ENCODE results near the gene LYRM1. TPM values are rescaled to one million over a fixed set of nuclear protein-coding genes. Genes with fewer than 3 reads are reported as not detected.

The LYRM1 gene
- total and polyA plus RNA-seq, 2 experiments from 2014 or later, result 18.7 to 24.8 TPM

DNA sequence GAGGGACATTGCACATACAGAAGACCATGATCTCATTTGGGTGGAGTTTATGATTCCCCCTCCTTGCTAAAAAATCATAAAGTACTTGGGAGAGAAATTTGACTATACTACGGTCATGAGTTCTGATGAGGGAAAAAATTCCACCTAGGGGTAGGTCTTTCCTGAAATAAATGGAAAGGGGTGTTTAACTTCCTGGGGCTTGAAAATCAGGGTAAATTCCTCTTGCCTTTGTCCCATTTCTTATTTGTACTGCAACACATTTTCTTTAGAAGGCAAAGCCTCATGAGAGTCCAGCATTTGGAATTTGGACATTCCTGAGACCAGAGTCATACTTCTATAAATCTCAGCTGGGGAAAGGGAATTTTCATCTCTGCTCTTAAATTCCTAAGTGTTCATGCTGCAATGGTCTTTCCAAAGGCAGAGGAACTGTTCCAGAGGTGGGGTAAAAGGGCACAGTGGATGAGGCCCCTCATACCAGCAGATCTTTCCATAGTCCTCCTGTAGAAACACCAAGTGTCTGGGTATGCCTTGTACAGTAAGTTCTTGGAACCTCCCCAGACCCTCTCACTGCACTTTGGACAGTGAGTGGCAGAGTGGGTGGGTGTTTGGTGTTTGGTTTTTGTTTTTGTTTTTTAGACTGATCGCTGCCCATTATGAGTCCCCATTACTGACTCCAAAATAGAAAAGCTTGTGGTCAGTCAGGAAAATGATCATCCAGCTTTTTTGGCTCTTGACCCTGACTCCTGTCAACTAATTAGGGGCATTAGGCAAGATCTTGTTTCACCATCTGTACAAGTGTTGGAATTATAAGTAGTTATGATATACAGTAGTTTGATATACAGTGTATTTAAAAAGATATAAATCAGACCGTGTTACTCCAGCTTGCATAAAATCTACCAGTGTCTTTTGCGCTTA, 6.0 kb downstream of the LYRM1 start:
- Mint-ChIP-seq H3K4me3 (no peak overlapping the region), H3K9me3 (no peaks in the 10 kb centered on the region), H3K4me1 (peaks cover 30% of the 10 kb centered on the region), H3K27ac (no peak overlapping the region), H3K36me3 (ENCODE audit: low read depth) (peaks cover 9% of the 10 kb centered on the region; the same call in 2 of the 3 replicates), H3K27me3 (ENCODE audit: insufficient read depth, low read depth, poor library complexity) (peaks cover 2% of the 10 kb centered on the region)
- Histone ChIP-seq H3K36me3 (ENCODE audit: insufficient read depth) (no peaks in the 10 kb centered on the region), H3K4me2 (no peak overlapping the region), H3K27ac (ENCODE audit: low read depth) (no peak overlapping the region), H3K4me3 (no peak overlapping the region), H3K79me2 (replicated peaks; ENCODE audit: insufficient read depth) (peaks cover 31% of the 10 kb centered on the region), H3F3A (replicated peaks; ENCODE audit: low read depth) (no peaks in the 10 kb centered on the region), H3K27me3 (ENCODE audit: insufficient read depth) (no peaks in the 10 kb centered on the region), H3K9me2 (ENCODE audit: insufficient read depth) (no peaks in the 10 kb centered on the region), H4K20me1 (replicated peaks; ENCODE audit: insufficient read depth) (no peaks in the 10 kb centered on the region), H3K4me1 (ENCODE audit: insufficient read depth) (peaks cover 28% of the 10 kb centered on the region), H2AFZ (no peak overlapping the region)
- ATAC-seq, result no peak
- TF ChIP-seq JUNB (IDR thresholded peaks at IDR 0.05; ENCODE audit: unreplicated experiment) (no peak), NANOG (IDR thresholded peaks at IDR 0.05; ENCODE audit: borderline replicate concordance) (no peak), STAT1 (IDR thresholded peaks at IDR 0.05; ENCODE audit: unreplicated experiment) (no peak), ZNF114 (CRISPR knock-in tag; IDR thresholded peaks at IDR 0.05) (no peak), ZNF331 (CRISPR knock-in tag; IDR thresholded peaks at IDR 0.05; ENCODE audit: low read depth) (no peak), EZH2phosphoT487 (IDR thresholded peaks at IDR 0.05; ENCODE audit: unreplicated experiment) (no peak)
- DNase-seq (ENCODE audit: low spot score), result no peak

DNA sequence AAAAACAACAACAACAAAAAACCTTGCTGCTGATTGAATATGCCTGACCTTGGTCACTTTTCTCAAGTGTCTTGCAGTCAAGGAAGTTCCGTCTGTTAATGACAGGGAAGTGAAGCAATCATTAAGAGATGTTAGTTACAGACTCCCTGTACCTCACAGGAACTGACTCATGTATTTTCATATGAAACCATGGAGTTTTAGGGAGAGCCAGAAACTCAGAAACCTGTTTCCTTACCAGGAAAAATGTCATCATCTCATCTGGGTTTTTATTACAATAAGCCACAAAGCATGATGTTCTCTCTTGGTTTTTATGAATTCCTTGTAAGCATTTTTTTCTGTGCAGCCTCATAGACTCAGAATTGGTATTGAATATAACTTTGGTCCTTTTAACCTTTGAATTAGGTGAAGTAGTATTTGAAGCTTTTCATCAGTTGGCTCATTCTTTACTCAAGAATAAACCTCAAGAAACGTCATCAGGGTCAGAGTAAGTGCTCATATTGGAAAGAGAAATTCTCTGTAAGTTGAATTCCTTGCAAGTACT, 10.3 kb downstream of the LYRM1 start:
- no peak for ATAC-seq
- H3K27me3 ChIP-seq (ENCODE audit: insufficient read depth), result no peaks in the 10 kb centered on the region
- peaks cover 4% of the 10 kb centered on the region; the same call in 2 of the 3 replicates for H3K4me1 Mint-ChIP-seq
- no peak for TF ChIP-seq EZH2phosphoT487 (IDR thresholded peaks at IDR 0.05; ENCODE audit: unreplicated experiment)
- TF ChIP-seq, protein P1, sequence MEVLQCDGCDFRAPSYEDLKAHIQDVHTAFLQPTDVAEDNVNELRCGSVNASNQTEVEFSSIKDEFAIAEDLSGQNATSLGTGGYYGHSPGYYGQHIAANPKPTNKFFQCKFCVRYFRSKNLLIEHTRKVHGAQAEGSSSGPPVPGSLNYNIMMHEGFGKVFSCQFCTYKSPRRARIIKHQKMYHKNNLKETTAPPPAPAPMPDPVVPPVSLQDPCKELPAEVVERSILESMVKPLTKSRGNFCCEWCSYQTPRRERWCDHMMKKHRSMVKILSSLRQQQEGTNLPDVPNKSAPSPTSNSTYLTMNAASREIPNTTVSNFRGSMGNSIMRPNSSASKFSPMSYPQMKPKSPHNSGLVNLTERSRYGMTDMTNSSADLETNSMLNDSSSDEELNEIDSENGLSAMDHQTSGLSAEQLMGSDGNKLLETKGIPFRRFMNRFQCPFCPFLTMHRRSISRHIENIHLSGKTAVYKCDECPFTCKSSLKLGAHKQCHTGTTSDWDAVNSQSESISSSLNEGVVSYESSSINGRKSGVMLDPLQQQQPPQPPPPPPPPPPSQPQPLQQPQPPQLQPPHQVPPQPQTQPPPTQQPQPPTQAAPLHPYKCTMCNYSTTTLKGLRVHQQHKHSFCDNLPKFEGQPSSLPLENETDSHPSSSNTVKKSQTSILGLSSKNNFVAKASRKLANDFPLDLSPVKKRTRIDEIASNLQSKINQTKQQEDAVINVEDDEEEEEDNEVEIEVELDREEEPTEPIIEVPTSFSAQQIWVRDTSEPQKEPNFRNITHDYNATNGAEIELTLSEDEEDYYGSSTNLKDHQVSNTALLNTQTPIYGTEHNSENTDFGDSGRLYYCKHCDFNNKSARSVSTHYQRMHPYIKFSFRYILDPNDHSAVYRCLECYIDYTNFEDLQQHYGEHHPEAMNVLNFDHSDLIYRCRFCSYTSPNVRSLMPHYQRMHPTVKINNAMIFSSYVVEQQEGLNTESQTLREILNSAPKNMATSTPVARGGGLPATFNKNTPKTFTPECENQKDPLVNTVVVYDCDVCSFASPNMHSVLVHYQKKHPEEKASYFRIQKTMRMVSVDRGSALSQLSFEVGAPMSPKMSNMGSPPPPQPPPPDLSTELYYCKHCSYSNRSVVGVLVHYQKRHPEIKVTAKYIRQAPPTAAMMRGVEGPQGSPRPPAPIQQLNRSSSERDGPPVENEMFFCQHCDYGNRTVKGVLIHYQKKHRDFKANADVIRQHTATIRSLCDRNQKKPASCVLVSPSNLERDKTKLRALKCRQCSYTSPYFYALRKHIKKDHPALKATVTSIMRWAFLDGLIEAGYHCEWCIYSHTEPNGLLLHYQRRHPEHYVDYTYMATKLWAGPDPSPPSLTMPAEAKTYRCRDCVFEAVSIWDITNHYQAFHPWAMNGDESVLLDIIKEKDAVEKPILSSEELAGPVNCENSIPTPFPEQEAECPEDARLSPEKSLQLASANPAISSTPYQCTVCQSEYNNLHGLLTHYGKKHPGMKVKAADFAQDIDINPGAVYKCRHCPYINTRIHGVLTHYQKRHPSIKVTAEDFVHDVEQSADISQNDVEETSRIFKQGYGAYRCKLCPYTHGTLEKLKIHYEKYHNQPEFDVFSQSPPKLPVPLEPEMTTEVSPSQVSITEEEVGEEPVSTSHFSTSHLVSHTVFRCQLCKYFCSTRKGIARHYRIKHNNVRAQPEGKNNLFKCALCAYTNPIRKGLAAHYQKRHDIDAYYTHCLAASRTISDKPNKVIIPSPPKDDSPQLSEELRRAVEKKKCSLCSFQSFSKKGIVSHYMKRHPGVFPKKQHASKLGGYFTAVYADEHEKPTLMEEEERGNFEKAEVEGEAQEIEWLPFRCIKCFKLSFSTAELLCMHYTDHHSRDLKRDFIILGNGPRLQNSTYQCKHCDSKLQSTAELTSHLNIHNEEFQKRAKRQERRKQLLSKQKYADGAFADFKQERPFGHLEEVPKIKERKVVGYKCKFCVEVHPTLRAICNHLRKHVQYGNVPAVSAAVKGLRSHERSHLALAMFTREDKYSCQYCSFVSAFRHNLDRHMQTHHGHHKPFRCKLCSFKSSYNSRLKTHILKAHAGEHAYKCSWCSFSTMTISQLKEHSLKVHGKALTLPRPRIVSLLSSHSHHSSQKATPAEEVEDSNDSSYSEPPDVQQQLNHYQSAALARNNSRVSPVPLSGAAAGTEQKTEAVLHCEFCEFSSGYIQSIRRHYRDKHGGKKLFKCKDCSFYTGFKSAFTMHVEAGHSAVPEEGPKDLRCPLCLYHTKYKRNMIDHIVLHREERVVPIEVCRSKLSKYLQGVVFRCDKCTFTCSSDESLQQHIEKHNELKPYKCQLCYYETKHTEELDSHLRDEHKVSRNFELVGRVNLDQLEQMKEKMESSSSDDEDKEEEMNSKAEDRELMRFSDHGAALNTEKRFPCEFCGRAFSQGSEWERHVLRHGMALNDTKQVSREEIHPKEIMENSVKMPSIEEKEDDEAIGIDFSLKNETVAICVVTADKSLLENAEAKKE (CRISPR knock-in tag; IDR thresholded peaks at IDR 0.05), result no peak
- TF ChIP-seq JUNB (IDR thresholded peaks at IDR 0.05; ENCODE audit: unreplicated experiment), result no peak
- TF ChIP-seq, protein P2, sequence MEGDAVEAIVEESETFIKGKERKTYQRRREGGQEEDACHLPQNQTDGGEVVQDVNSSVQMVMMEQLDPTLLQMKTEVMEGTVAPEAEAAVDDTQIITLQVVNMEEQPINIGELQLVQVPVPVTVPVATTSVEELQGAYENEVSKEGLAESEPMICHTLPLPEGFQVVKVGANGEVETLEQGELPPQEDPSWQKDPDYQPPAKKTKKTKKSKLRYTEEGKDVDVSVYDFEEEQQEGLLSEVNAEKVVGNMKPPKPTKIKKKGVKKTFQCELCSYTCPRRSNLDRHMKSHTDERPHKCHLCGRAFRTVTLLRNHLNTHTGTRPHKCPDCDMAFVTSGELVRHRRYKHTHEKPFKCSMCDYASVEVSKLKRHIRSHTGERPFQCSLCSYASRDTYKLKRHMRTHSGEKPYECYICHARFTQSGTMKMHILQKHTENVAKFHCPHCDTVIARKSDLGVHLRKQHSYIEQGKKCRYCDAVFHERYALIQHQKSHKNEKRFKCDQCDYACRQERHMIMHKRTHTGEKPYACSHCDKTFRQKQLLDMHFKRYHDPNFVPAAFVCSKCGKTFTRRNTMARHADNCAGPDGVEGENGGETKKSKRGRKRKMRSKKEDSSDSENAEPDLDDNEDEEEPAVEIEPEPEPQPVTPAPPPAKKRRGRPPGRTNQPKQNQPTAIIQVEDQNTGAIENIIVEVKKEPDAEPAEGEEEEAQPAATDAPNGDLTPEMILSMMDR (conservative IDR thresholded peaks at IDR 0.05; ENCODE audit: low read depth in 2 of 2), result no peak
- no peak for TF ChIP-seq EZH2 (IDR thresholded peaks at IDR 0.05; ENCODE audit: low read depth, unreplicated experiment)
- TF ChIP-seq POLR2AphosphoS5 (IDR thresholded peaks at IDR 0.05; ENCODE audit: low read depth), result no peak
- TF ChIP-seq CREB1 (CRISPR knock-in tag; IDR thresholded peaks at IDR 0.05; ENCODE audit: low read depth), result no peak
- TF ChIP-seq ZNF331 (CRISPR knock-in tag; IDR thresholded peaks at IDR 0.05; ENCODE audit: low read depth), result no peak
- no peak for TF ChIP-seq STAT1 (IDR thresholded peaks at IDR 0.05; ENCODE audit: unreplicated experiment)
- no peak for TF ChIP-seq NANOG (IDR thresholded peaks at IDR 0.05; ENCODE audit: borderline replicate concordance)
- TF ChIP-seq ZNF114 (CRISPR knock-in tag; IDR thresholded peaks at IDR 0.05), result no peak

More for the DNA sequence above, 10.3 kb downstream of the LYRM1 start:
- Histone ChIP-seq H3K9me2 (ENCODE audit: insufficient read depth) (no peaks in the 10 kb centered on the region), H3K27ac (ENCODE audit: low read depth) (no peak overlapping the region), H3K79me2 (replicated peaks; ENCODE audit: insufficient read depth) (no peaks in the 10 kb centered on the region; the same call in 1 of the 2 replicates), H4K20me1 (replicated peaks; ENCODE audit: insufficient read depth) (no peaks in the 10 kb centered on the region), H3K4me2 (no peak overlapping the region), H3K36me3 (ENCODE audit: insufficient read depth) (no peaks in the 10 kb centered on the region), H3F3A (replicated peaks; ENCODE audit: low read depth) (no peaks in the 10 kb centered on the region), H3K4me1 (ENCODE audit: insufficient read depth) (no peaks in the 10 kb centered on the region), H2AFZ (no peak overlapping the region), H3K4me3 (no peak overlapping the region)
- H3K4me3 Mint-ChIP-seq, result no peak overlapping the region
- no peak for DNase-seq (ENCODE audit: low spot score)
- no peak overlapping the region; the same call in 1 of the 2 replicates for H3K27ac Mint-ChIP-seq
- H3K9me3 Mint-ChIP-seq, result no peaks in the 10 kb centered on the region
- H3K27me3 Mint-ChIP-seq (ENCODE audit: insufficient read depth, low read depth, poor library complexity), result no peaks in the 10 kb centered on the region
- peaks cover 5% of the 10 kb centered on the region; the same call in 1 of the 3 replicates for H3K36me3 Mint-ChIP-seq (ENCODE audit: low read depth)
